ENCODE data around the gene DSC3. TPM values are rescaled to one million over a fixed set of nuclear protein-coding genes. Genes with fewer than 3 reads are reported as not detected.

DSC3 gene
- total and polyA plus RNA-seq, 9 of the 15 experiments (the other 6 are each of a cell fraction or from before 2014, with no cell fraction given), result 0.01 to 0.40 (median 0.07) TPM

- TF ChIP-seq CEBPG (CRISPR knock-in tag; IDR thresholded peaks at IDR 0.05) (no peak), CEBPG (tag; conservative IDR thresholded peaks at IDR 0.05 in 1 of 2, IDR thresholded peaks at IDR 0.05 in 1 of 2) (peak; percentile 72 to 90), ZNF134 (CRISPR knock-in tag; conservative IDR thresholded peaks at IDR 0.05) (no peak), ETV6 (IDR thresholded peaks at IDR 0.05; ENCODE audit: borderline replicate concordance in 1 of 2, low read depth in 2 of 2, low read length in 1 of 2) (no peak), ETV6 (CRISPR knock-in tag; IDR thresholded peaks at IDR 0.05; ENCODE audit: borderline replicate concordance) (no peak), SMC3 (conservative IDR thresholded peaks at IDR 0.05; ENCODE audit: insufficient read depth, low read depth, low read length) (peak; percentile 50; the same call in 1 of the 2 replicates), REST (IDR thresholded peaks at IDR 0.05; ENCODE audit: borderline replicate concordance) (peak; percentile 48; the same call in 1 of the 2 replicates), REST (CRISPR knock-in tag; IDR thresholded peaks at IDR 0.05; ENCODE audit: low read depth) (no peak), NRF1 (conservative IDR thresholded peaks at IDR 0.05 in 1 of 2, IDR thresholded peaks at IDR 0.05 in 1 of 2) (no peak), ZNF197 (CRISPR knock-in tag; IDR thresholded peaks at IDR 0.05; ENCODE audit: low read depth) (no peak)
These were observed 72.2 kb downstream of the DSC3 start (continued) for GRCh38 chr18:30970196-30970816.
